ENCODE data around the gene DNAJC30.
A peak's percentile ranks its signal among the peaks of the same experiment; 100 is the strongest.
"Not testable (repeated sequence)": the region's sequence is repeated elsewhere in the genome, so short reads cannot be mapped to it uniquely, and the experiment has no call there.

DNAJC30 gene

DNA sequence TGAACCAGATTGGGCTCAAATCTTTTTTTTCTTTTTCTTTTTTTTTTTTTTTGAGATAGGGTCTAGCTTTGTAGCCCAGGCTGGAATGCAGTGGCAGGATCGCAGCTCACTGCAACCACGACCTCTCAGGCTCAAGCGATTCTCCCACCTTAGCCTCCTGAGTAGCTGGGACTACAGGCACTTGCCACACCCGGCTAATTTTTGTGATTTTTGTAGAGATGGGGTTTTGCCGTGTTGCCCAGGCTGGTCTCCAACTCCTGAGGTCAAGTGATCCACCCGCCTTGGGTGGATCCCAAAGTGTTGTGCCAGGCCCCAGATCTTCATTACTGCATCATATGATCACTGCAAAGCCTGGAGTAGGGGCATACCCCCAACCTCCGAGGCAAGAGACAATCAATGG is 2.8 kb downstream of the DNAJC30 start:
- no peak for DNase-seq

GRCh38 chr7:73679709-73680108 is 3.5 kb downstream of the DNAJC30 start:
- no peak for DNase-seq

- DNase-seq: no peak
Observed at GRCh38 chr7:73678862-73679261, 4.4 kb downstream of the DNAJC30 start.

- DNase-seq: not testable (repeated sequence)
Observed at GRCh38 chr7:73676062-73676461, 7.2 kb downstream of the DNAJC30 start.

- DNase-seq: no peak
Observed at GRCh38 chr7:73674468-73675124, 8.7 kb downstream of the DNAJC30 start.

GRCh38 chr7:73671857-73672445 is 11.3 kb downstream of the DNAJC30 start:
- no peak for DNase-seq

DNA sequence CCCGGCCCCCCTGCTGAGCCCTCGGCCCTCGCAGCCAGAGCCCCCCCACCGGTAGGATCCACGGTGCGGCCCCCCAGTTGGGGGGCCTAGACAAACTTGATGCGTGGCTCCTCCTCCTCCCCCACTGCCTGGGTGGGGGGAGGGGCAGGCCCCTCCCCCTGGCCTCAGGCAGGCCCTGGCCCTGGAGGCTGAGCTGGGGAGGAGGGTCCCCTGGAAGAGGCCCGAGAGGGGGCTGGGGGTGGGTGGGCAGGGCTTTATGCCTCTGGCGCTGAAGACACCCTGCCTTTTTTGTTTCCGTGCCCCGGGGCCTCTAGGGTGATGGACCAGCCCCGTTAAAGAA is 12.0 kb downstream of the DNAJC30 start:
- no peak for DNase-seq

GRCh38 chr7:73669858-73670385 is 13.3 kb downstream of the DNAJC30 start:
- DNase-seq: no peak

DNA sequence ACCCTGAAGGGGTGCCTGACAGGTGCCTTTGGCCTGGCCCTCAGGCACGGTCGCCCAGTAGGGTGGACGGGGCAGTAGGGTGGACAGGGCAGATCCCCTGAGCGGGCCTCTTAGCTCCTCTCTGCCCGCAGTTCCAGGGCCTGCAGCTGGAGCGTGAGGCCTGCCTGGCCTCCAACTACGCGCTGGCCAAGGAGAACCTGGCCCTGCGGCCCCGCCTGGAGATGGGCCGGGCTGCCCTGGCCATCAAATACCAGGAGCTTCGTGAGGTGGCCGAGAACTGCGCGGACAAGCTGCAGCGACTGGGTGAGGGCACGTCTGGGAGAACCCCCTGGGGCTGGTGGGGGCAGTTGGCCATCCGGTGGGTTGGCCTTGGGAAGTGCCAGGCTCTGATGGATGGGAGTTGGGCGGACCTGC is 14.0 kb downstream of the DNAJC30 start:
- no peak for DNase-seq

- no peak for DNase-seq
Observed at GRCh38 chr7:73668886-73669230, 14.4 kb downstream of the DNAJC30 start.

GRCh38 chr7:73668103-73668885 is 15.0 kb downstream of the DNAJC30 start:
- DNase-seq: no peak

- peak; percentile 90 for DNase-seq
Observed at GRCh38 chr7:73667344-73668102, 15.7 kb downstream of the DNAJC30 start, which contains the start of gene VPS37D. TSS of gene VPS37D (plus strand) at chr7:73667831. CDS start at chr7:73667959, 128 bp downstream.

DNA sequence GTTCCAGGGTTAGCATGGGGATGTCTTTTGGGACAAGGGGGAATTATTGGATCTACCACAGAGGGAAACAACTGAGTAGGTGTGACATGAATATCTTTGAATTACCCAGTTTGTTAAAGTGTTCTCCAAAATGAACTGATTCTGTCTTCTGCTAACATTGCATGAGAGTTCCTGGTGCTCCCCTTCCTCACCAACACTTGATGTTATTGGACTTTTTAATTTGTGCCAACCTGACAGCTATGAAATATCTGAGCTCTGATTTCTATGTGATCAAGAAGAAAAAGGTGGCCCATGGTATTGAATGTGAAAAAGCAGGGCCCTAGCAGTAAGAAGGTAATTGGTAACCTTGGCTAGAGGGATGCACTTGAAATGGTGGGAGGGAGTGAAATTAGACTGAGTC is 20.2 kb downstream of the DNAJC30 start:
- no peak for DNase-seq

- not testable (repeated sequence) for DNase-seq
Observed at GRCh38 chr7:73660594-73660993, 22.7 kb downstream of the DNAJC30 start.

GRCh38 chr7:73659983-73660382 is 23.3 kb downstream of the DNAJC30 start:
- no peak for DNase-seq

GRCh38 chr7:73655309-73655708 is 27.9 kb downstream of the DNAJC30 start:
- DNase-seq: not testable (repeated sequence)

- no peak for DNase-seq
Observed at GRCh38 chr7:73652541-73652949, 30.7 kb downstream of the DNAJC30 start.

DNA sequence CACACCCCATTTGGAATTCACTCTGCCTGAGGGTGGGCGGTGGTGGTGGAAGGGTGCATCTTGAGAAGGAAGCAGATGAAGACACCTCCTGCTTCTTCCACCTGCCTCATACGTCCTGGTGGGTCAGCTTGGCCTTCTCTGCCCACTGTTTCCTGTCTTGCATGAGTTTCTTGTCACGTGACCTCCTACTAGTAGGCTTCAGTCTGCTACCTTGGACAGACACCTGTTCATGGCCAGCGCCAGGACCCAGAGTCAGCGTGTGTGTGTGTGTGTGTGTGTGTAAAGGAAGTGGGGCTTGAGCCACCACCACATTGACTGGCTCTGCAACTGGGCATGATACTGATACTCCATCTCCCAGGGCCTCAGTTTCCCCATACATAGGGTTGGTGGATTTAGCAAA is 32.7 kb downstream of the DNAJC30 start:
- DNase-seq: no peak

DNA sequence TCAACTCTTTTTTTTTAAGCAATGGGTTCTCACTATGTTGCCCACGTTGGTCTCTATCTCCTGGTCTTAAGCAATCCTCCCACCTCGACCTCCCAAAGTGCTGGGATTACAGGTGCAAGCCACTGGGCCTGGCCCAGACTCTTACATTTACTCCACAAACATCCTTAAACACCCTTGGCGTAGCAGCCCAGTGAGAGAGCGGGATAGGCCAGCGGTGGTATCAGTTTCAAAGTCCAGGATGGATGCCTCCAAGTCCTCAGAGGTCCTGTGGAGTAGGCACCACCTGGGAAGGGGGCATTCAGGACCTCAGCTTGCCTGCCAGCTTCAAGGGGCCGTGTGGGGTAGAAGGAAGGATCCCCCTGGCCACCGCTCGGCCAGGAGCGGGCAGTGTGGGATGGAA is 33.7 kb downstream of the DNAJC30 start:
- DNase-seq: no peak

- no peak for DNase-seq
Observed at GRCh38 chr7:73648593-73649332, 34.5 kb downstream of the DNAJC30 start.

- DNase-seq: no peak
Observed at GRCh38 chr7:73647725-73648592, 35.3 kb downstream of the DNAJC30 start.

Measured in stimulated activated CD4-positive, alpha-beta T cell treated with anti-CD3 and anti-CD28 coated beads, Interleukin-1b, Interleukin-23, amount 100 ng/mL, for 48 hours (primary cell).